Neural crest cell (in vitro differentiated cells): Measurements from ENCODE around the gene SP1. TPM values are rescaled to one million over a fixed set of nuclear protein-coding genes. Genes with fewer than 3 reads are reported as not detected.
"Not testable (repeated sequence)": the region's sequence is repeated elsewhere in the genome, so short reads cannot be mapped to it uniquely, and the experiment has no call there.

Experiments
- DNase-seq: peaks from one replicate; pipeline ENCODE4 v3.0.0; 2021; ENCODE audit warnings: low read depth, mixed read lengths, low spot score
- H3K27ac Mint-ChIP-seq: one replicate; pipeline ENCODE4 v1.8.0; 2021; ENCODE audit warnings: mild to moderate bottlenecking, mixed read lengths; ENCODE audit not compliant: unreplicated experiment
- H3K27me3 Mint-ChIP-seq: 2 replicates; pipeline ENCODE4 v1.8.0; 2021; ENCODE audit warnings: low read depth, mild to moderate bottlenecking, mixed read lengths
- H3K36me3 Mint-ChIP-seq: 2 replicates; pipeline ENCODE4 v1.8.0; 2021; ENCODE audit warnings: low read depth, mild to moderate bottlenecking, mixed read lengths
- H3K4me1 Mint-ChIP-seq: 2 replicates; pipeline ENCODE4 v1.8.0; 2021; ENCODE audit warnings: mixed read lengths
- H3K4me3 Mint-ChIP-seq: one replicate; pipeline ENCODE4 v1.8.0; 2021; ENCODE audit warnings: mild to moderate bottlenecking, mixed read lengths
- H3K9me3 Mint-ChIP-seq: 2 replicates; pipeline ENCODE4 v1.8.0; 2021; ENCODE audit warnings: mixed read lengths
- CTCF ChIP-seq: fragments of 200-600 bp; sonication (generic); conservative IDR thresholded peaks from 2 replicates; pipeline ENCODE4 v1.5.0; 2021; ENCODE audit warnings: antibody characterized with exemption, mild to moderate bottlenecking
- total RNA-seq: library from RNA; stranded (reverse); gene quantifications from 2 replicates; pipeline ENCODE4 v1.2.1, GENCODE V29; 2021

SP1 gene
- total RNA-seq, 1 donor from 2014 or later = 88.1 TPM

DNA sequence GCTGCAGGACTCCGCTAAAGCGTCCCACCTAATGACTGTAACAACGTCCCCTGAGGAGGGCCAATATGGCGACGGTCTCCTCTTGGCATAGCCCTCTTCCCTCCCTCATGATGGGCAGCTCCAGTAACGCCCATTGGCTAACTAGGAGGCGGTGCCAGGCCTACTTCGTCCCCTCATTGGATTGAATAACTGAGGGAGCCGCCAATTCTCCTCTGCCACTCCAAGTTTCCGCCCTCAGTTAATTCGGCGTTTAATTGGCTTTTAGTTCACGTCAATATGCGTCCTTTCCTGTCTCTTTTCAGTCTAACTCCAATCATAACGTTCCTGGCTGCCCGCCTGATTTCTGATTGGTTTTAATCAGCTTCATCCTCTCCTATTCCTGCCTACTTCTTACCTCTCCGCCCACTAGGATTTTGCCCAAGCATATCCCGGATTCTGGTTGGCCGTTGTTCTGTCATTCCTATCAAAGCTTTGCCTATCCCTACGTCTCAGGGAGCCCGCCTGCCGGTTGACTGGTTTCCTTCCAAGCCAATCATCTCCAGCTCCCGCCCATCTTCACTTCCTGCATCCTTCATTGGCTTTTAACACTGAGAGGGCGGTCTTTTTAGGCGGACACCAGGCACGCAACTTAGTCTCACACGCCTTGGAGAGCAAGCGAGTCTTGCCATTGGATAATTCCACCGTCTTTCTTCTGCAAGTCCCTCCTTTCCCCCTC is 430 bp upstream of the SP1 start:
- Mint-ChIP-seq H3K4me1 (peaks cover 31% of the 10 kb centered on the region), H3K27me3 (no peaks in the 10 kb centered on the region), H3K4me3 (no peak overlapping the region)

DNA sequence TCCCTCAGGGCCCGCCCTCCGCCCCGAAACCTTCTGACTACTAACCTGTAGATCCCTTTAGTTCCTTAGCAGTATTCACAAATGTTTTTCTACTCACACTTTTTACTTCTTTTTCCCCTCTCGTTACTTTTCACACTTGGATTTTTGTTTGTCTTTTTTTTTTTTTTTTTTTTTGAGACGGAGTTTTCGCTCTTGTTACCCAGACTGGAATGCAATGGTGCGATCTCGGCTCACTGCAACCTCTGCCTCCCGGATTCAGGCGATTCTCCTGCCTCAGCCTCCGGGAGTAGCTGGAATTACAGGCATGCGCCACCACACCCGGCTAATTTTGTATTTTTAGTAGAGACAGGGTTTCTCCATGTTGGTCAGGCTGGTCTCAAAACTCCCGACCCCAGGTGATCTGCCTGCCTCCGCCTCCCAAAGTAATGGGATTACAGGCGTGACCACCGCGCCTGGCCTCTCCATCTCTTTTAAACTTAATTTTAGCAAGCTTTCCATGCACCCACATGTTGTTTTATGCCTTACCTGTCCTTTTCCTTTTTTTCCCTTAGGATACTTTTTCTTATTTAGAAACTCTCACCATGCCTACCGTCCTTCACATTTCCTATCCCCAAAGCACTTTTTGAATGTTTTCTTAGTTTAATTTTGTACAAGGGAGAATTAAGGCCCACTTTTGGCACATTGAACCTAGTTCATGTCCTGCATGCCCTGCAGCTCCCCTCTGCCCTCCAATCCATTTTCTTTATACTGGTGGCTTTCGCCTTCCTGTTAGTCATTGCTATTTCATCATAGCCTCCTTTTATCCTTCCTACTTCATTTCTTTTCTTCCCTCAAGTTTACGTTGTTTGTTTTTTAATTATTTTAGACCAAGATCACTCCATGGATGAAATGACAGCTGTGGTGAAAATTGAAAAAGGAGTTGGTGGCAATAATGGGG is 1.1 kb downstream of the SP1 start:
- Mint-ChIP-seq H3K4me1 (peaks cover 33% of the 10 kb centered on the region), H3K9me3 (no peaks in the 10 kb centered on the region), H3K4me3 (peak overlapping the region; percentile 97), H3K27ac (peak overlapping the region; percentile 19), H3K27me3 (no peaks in the 10 kb centered on the region), H3K36me3 (peaks cover 11% of the 10 kb centered on the region)
- TF ChIP-seq CTCF = no peak
- DNase-seq = no peak

More for the DNA sequence above, 430 bp upstream of the SP1 start:
- H3K9me3 Mint-ChIP-seq = no peaks in the 10 kb centered on the region
- DNase-seq = peak; percentile 98
- H3K36me3 Mint-ChIP-seq = peaks cover 8% of the 10 kb centered on the region
- no peak overlapping the region for H3K27ac Mint-ChIP-seq
- TF ChIP-seq CTCF = no peak

DNA sequence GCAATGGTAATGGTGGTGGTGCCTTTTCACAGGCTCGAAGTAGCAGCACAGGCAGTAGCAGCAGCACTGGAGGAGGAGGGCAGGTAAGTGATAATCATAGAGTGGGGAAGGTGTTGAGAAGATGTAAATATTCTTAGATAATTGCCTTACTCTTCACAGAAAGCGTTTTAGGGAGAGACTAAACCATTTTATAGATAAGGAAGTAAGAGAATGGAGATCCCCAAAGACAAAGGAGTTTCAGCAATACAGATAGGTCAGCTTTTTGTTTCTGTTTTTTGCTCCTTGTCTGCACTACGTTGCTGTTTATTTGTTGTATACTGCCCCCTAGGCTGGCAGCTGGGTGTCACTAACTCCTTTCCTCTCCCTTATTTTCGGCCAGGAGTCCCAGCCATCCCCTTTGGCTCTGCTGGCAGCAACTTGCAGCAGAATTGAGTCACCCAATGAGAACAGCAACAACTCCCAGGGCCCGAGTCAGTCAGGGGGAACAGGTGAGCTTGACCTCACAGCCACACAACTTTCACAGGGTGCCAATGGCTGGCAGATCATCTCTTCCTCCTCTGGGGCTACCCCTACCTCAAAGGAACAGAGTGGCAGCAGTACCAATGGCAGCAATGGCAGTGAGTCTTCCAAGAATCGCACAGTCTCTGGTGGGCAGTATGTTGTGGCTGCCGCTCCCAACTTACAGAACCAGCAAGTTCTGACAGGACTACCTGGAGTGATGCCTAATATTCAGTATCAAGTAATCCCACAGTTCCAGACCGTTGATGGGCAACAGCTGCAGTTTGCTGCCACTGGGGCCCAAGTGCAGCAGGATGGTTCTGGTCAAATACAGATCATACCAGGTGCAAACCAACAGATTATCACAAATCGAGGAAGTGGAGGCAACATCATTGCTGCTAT is 2.0 kb downstream of the SP1 start:
- H3K27ac Mint-ChIP-seq = peak overlapping the region; percentile 7
- H3K36me3 Mint-ChIP-seq = peaks cover 13% of the 10 kb centered on the region
- H3K4me1 Mint-ChIP-seq = peaks cover 36% of the 10 kb centered on the region
- DNase-seq = peak; percentile 22
- H3K27me3 Mint-ChIP-seq = no peaks in the 10 kb centered on the region
- peak overlapping the region; percentile 97 for H3K4me3 Mint-ChIP-seq
- H3K9me3 Mint-ChIP-seq = no peaks in the 10 kb centered on the region
- TF ChIP-seq CTCF = peak; percentile 59

DNA sequence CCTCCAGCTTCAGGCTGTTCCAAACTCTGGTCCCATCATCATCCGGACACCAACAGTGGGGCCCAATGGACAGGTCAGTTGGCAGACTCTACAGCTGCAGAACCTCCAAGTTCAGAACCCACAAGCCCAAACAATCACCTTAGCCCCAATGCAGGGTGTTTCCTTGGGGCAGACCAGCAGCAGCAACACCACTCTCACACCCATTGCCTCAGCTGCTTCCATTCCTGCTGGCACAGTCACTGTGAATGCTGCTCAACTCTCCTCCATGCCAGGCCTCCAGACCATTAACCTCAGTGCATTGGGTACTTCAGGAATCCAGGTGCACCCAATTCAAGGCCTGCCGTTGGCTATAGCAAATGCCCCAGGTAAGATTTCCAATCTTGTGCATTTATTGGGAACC is 3.3 kb downstream of the SP1 start:
- DNase-seq = no peak
- H3K27me3 Mint-ChIP-seq = no peaks in the 10 kb centered on the region
- peaks cover 13% of the 10 kb centered on the region for H3K36me3 Mint-ChIP-seq
- no peaks in the 10 kb centered on the region for H3K9me3 Mint-ChIP-seq
- no peak for TF ChIP-seq CTCF
- peak overlapping the region; percentile 97 for H3K4me3 Mint-ChIP-seq
- peaks cover 46% of the 10 kb centered on the region for H3K4me1 Mint-ChIP-seq
- H3K27ac Mint-ChIP-seq = no peak overlapping the region

DNA sequence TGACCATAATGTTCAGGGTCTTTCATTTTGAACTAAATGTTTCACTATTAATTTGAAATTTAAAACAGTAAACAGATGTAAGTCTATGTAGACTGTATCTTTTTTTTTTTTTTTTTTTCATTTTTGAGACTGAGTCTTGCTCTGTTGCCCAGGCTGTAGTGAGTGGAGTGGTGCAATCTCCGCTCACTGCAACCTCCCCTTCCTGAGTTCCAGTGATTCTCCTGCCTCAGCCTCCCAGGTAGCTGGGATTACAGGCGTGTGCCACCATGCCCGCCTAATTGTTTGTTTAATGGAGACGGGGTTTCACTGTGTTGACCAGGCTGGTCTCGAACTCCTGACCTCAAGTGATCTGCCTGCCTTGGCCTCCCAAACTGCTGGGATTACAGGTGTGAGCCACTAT is 6.4 kb downstream of the SP1 start:
- H3K4me1 Mint-ChIP-seq = peaks cover 56% of the 10 kb centered on the region
- peak overlapping the region; percentile 72 for H3K4me3 Mint-ChIP-seq
- not testable (repeated sequence) for H3K27me3 Mint-ChIP-seq, DNase-seq, H3K27ac Mint-ChIP-seq, H3K9me3 Mint-ChIP-seq
- peaks cover 13% of the 10 kb centered on the region for H3K36me3 Mint-ChIP-seq
